Prostate gland (tissue), 2 donors: ENCODE data around the gene TPPP.
"Not testable (repeated sequence)": the region's sequence is repeated elsewhere in the genome, so short reads cannot be mapped to it uniquely, and the experiment has no call there.

Experiments
- POLR2A ChIP-seq: fragments of 450-650 bp; IDR thresholded peaks from one replicate; pipeline ENCODE4 v1.6.1; 2016; ENCODE audit warnings: antibody characterized with exemption, mild to moderate bottlenecking
- POLR2AphosphoS5 ChIP-seq: sonication (generic); formaldehyde crosslinking; IDR thresholded peaks from one replicate; pipeline ENCODE4 v1.6.1; 2017; ENCODE audit warnings: antibody characterized with exemption
- TF ChIP-seq, protein P1 (sequence below), 4 experiments: fragments of 200-600 bp in 2 of 4; fragments of 450-650 bp in 2 of 4; sonication (generic) in 2 of 4; IDR thresholded peaks; 1 replicate in 3 of 4; 2 replicates in 1 of 4; pipeline ENCODE4 v1.5.1; 2016 to 2019; ENCODE audit warnings: antibody characterized with exemption in 4 of 4, mild to moderate bottlenecking in 2 of 4, moderate library complexity in 2 of 4

DNA sequence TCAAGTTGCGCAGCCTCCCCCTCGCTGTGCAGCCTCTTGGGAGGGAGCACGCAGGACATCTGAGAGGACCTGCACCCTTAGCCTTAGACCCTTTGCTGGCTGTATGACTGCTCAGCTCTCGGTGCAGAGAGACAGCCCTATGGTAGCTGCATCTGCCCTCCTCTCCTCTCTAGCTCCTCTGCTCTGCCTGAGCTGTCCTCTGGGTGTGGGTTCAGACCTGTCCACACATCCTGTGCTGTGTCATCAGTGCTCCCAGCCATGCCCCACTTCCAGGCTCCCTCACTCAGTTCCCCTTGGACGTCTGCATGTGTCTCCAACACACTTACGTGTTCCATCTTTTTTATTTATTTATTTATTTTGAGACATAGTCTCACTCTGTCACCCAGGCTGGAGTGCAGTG lies 30.7 kb upstream of the TPPP start:
- TF ChIP-seq, protein P1, sequence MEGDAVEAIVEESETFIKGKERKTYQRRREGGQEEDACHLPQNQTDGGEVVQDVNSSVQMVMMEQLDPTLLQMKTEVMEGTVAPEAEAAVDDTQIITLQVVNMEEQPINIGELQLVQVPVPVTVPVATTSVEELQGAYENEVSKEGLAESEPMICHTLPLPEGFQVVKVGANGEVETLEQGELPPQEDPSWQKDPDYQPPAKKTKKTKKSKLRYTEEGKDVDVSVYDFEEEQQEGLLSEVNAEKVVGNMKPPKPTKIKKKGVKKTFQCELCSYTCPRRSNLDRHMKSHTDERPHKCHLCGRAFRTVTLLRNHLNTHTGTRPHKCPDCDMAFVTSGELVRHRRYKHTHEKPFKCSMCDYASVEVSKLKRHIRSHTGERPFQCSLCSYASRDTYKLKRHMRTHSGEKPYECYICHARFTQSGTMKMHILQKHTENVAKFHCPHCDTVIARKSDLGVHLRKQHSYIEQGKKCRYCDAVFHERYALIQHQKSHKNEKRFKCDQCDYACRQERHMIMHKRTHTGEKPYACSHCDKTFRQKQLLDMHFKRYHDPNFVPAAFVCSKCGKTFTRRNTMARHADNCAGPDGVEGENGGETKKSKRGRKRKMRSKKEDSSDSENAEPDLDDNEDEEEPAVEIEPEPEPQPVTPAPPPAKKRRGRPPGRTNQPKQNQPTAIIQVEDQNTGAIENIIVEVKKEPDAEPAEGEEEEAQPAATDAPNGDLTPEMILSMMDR (IDR thresholded peaks at IDR 0.05) = not testable (repeated sequence)
- TF ChIP-seq POLR2A, POLR2AphosphoS5: not testable (repeated sequence)
